C4-2B (cell line): Measurements from ENCODE around the gene STAT6.

ENCODE experiments used
- CTCF ChIP-seq: fragments of 450-650 bp; conservative IDR thresholded peaks from 2 replicates; pipeline ENCODE4 v1.5.1; 2017; ENCODE audit warnings: mild to moderate bottlenecking
- ZFX ChIP-seq: fragments of 450-650 bp; IDR thresholded peaks from 2 replicates; pipeline ENCODE4 v1.6.1; 2017

- TF ChIP-seq CTCF (no peak), ZFX (no peak)
Observed at GRCh38 chr12:57094208-57095160, 16.7 kb downstream of the STAT6 start.
